Upper lobe of left lung (tissue), 6 donors: ENCODE data around the gene TMEM25. TPM values are rescaled to one million over a fixed set of nuclear protein-coding genes. Genes with fewer than 3 reads are reported as not detected.

Experiments
- ATAC-seq, 2 donors: fragments of 200-7000 bp; cut with Tn5 transposase; one replicate each; pipeline ENCODE4 v1.9.1; 2022; ENCODE audit warnings: mild to moderate bottlenecking in 2 of 2, moderate library complexity in 2 of 2; ENCODE audit not compliant: low FRiP score in 2 of 2
- DNase-seq, 2 donors: peaks; one replicate each; pipeline ENCODE4 v3.0.0-alpha.2; 2019 to 2020
- H3K27ac ChIP-seq, 4 donors: fragments of 200-600 bp; sonication (generic); one replicate each; pipeline ENCODE4 v1.5.1; 2016 to 2019
- H3K27me3 ChIP-seq, 4 donors: fragments of 200-600 bp; sonication (generic); one replicate each; pipeline ENCODE4 v1.5.1; 2017 to 2019
- H3K36me3 ChIP-seq, 4 donors: fragments of 200-600 bp; sonication (generic); one replicate each; pipeline ENCODE4 v1.5.1; 2016 to 2019
- H3K4me1 ChIP-seq, 4 donors: fragments of 200-600 bp; sonication (generic); one replicate each; pipeline ENCODE4 v1.5.1; 2018 to 2019
- H3K4me3 ChIP-seq, 4 donors: fragments of 200-600 bp; sonication (generic); one replicate each; pipeline ENCODE4 v1.5.1; 2017 to 2019; ENCODE audit warnings: mild to moderate bottlenecking in 2 of 4, moderate library complexity in 1 of 4
- H3K9me3 ChIP-seq, 4 donors: fragments of 200-600 bp; sonication (generic); one replicate each; pipeline ENCODE4 v1.5.1; 2018 to 2019
- CTCF ChIP-seq, 6 experiments: fragments of 450-650 bp in 4 of 6; fragments of 200-600 bp in 2 of 6; sonication (generic) in 2 of 6; IDR thresholded peaks; one replicate each; pipeline ENCODE4 v1.5.1; 2016 to 2019; ENCODE audit warnings: antibody characterized with exemption in 6 of 6
- EP300 ChIP-seq, 4 donors: sonication (generic); formaldehyde crosslinking; IDR thresholded peaks; one replicate each; pipeline ENCODE4 v1.5.1; 2017; ENCODE audit warnings: antibody characterized with exemption in 4 of 4, control low read depth in 2 of 4
- POLR2A ChIP-seq, 4 donors: fragments of 450-650 bp; IDR thresholded peaks; one replicate each; pipeline ENCODE4 v1.5.1; 2016 to 2017; ENCODE audit warnings: antibody characterized with exemption in 4 of 4, mild to moderate bottlenecking in 2 of 4
- POLR2AphosphoS5 ChIP-seq, 2 donors: sonication (generic); formaldehyde crosslinking; IDR thresholded peaks; one replicate each; pipeline ENCODE4 v1.5.1; 2017; ENCODE audit warnings: antibody characterized with exemption in 2 of 2
- WGBS, 2 donors: methylation state at CpG; one replicate each; pipeline ENCODE4 v1.1.5; 2017 to 2018; 5-methylcytosine and 5-hydroxymethylcytosine counted together
- total RNA-seq, 6 donors: library from RNA; depleted of rRNA in 4 of 6; stranded (reverse); fragments of >200 nt in 4 of 6; gene quantifications; one replicate each; pipeline versions ENCODE4 v1.1.0 to v1.2.1, GENCODE V29; 2016 to 2021
- donor health status: DM: no; HTN: no; CAD: no; lungs with moderate emphysema.
- donor health status: DM: no; HTN: yes; CAD: no; lungs with severe emphysema.

TMEM25 gene
- total RNA-seq, 6 donors from 2014 or later: 20.0 to 58.7 (median 28.0) TPM

- Histone ChIP-seq H3K4me3 (no peak overlapping the region), H3K27ac (no peak overlapping the region), H3K36me3 (peaks cover 0 to 10% (median 0%) of the 10 kb centered on the region in 4 donors), H3K9me3 (no peaks in the 10 kb centered on the region), H3K4me1 (peaks cover 6 to 14% (median 12%) of the 10 kb centered on the region in 4 donors), H3K27me3 (no peaks in the 10 kb centered on the region)
- DNase-seq: no peak
- TF ChIP-seq POLR2A (IDR thresholded peaks at IDR 0.05) (no peak), EP300 (IDR thresholded peaks at IDR 0.05) (no peak), CTCF (IDR thresholded peaks at IDR 0.05) (no peak), POLR2AphosphoS5 (IDR thresholded peaks at IDR 0.05) (no peak)
- WGBS, 2 donors: 76 to 85% methylated on average over 9 of the region's 9 CpGs
- no peak for ATAC-seq
These were observed 4.3 kb downstream of the TMEM25 start for GRCh38 chr11:118535261-118535660.

- 92 to 98% methylated on average over 5 of the region's 5 CpGs for WGBS, 2 donors
These were observed 5.7 kb downstream of the TMEM25 start for GRCh38 chr11:118536726-118537125.

GRCh38 chr11:118537409-118537980 lies 6.5 kb downstream of the TMEM25 start:
- no peaks in the 10 kb centered on the region for H3K27me3 ChIP-seq
- no peak overlapping the region for H3K4me3 ChIP-seq
- DNase-seq (no peak), ATAC-seq (no peak)
- no peak for TF ChIP-seq POLR2AphosphoS5 (IDR thresholded peaks at IDR 0.05)
- H3K36me3 ChIP-seq: peaks cover 0 to 20% (median 0%) of the 10 kb centered on the region in 4 donors
- H3K9me3 ChIP-seq: no peaks in the 10 kb centered on the region
- no peaks in the 10 kb centered on the region for H3K4me1 ChIP-seq
- WGBS, 2 donors: 85 to 91% methylated on average over 6 of the region's 6 CpGs
- no peak overlapping the region for H3K27ac ChIP-seq

More at GRCh38 chr11:118536726-118537125, 5.7 kb downstream of the TMEM25 start:
- Histone ChIP-seq H3K4me3 (no peak overlapping the region), H3K27ac (no peak overlapping the region), H3K9me3 (no peaks in the 10 kb centered on the region), H3K27me3 (no peaks in the 10 kb centered on the region), H3K36me3 (peaks cover 0 to 14% (median 0%) of the 10 kb centered on the region in 4 donors), H3K4me1 (peaks cover under 1 to 4% (median 3%) of the 10 kb centered on the region in 4 donors)
- ATAC-seq (no peak), DNase-seq (no peak)
- TF ChIP-seq POLR2AphosphoS5 (IDR thresholded peaks at IDR 0.05) (no peak), EP300 (IDR thresholded peaks at IDR 0.05) (no peak), CTCF (IDR thresholded peaks at IDR 0.05) (no peak), POLR2A (IDR thresholded peaks at IDR 0.05) (no peak)

- no peak for TF ChIP-seq EP300 (IDR thresholded peaks at IDR 0.05)
- TF ChIP-seq CTCF (IDR thresholded peaks at IDR 0.05): no peak
- TF ChIP-seq POLR2A (IDR thresholded peaks at IDR 0.05): no peak
- no peak for TF ChIP-seq POLR2AphosphoS5 (IDR thresholded peaks at IDR 0.05)
- Histone ChIP-seq H3K27me3 (no peaks in the 10 kb centered on the region), H3K36me3 (peaks cover 0 to 38% (median 14%) of the 10 kb centered on the region in 4 donors), H3K9me3 (no peaks in the 10 kb centered on the region), H3K27ac (no peak overlapping the region), H3K4me3 (no peak overlapping the region), H3K4me1 (no peaks in the 10 kb centered on the region)
- no peak for ATAC-seq
- WGBS, 2 donors: 86 to 92% methylated on average over 8 of the region's 8 CpGs
- DNase-seq: no peak
These were observed 13.1 kb downstream of the TMEM25 start for GRCh38 chr11:118544010-118544646.

- H3K36me3 ChIP-seq: peaks cover 0 to 39% (median 14%) of the 10 kb centered on the region in 4 donors
- DNase-seq: no peak
- H3K27me3 ChIP-seq: no peaks in the 10 kb centered on the region
- TF ChIP-seq POLR2AphosphoS5 (IDR thresholded peaks at IDR 0.05) (no peak), CTCF (IDR thresholded peaks at IDR 0.05) (no peak), POLR2A (IDR thresholded peaks at IDR 0.05) (no peak), EP300 (IDR thresholded peaks at IDR 0.05) (no peak)
- no peaks in the 10 kb centered on the region for H3K4me1 ChIP-seq
- no peak overlapping the region for H3K4me3 ChIP-seq
- no peaks in the 10 kb centered on the region for H3K9me3 ChIP-seq
- ATAC-seq: no peak
- 85 to 92% methylated on average over 3 of the region's 3 CpGs for WGBS, 2 donors
- no peak overlapping the region for H3K27ac ChIP-seq
These were observed 13.6 kb downstream of the TMEM25 start for GRCh38 chr11:118544647-118545010.
